Mesodermal cell (in vitro differentiated cells): ENCODE data around the gene GALNT9.

Source experiments
- H3K27ac ChIP-seq: 2 replicates; pipeline ENCODE4 v1.7.0; 2013; ENCODE audit warnings: mild to moderate bottlenecking, low read depth, low read length, moderate library complexity; ENCODE audit not compliant: severe bottlenecking
- H3K36me3 ChIP-seq: 2 replicates; pipeline ENCODE4 v1.7.1; 2013; ENCODE audit warnings: mild to moderate bottlenecking, low read length, moderate library complexity; ENCODE audit not compliant: control insufficient read depth, insufficient read depth
- H3K4me1 ChIP-seq: one replicate; pipeline ENCODE4 v1.7.1; 2013; ENCODE audit warnings: mild to moderate bottlenecking, low read length; ENCODE audit not compliant: insufficient read depth, control insufficient read depth, poor library complexity, severe bottlenecking
- H3K4me3 ChIP-seq: 2 replicates; pipeline ENCODE4 v1.7.0; 2013; ENCODE audit warnings: low read length, control low read depth, mild to moderate bottlenecking; ENCODE audit not compliant: insufficient read depth, poor library complexity, severe bottlenecking; ENCODE audit errors: extremely low read depth
- H3K9me3 ChIP-seq: 2 replicates; pipeline ENCODE4 v1.7.1; 2013; ENCODE audit warnings: mild to moderate bottlenecking, low read length, moderate library complexity; ENCODE audit not compliant: control insufficient read depth
- WGBS, 2 experiments: methylation state at CpG; one replicate each; pipeline ENCODE4 v1.1.5; 2013; ENCODE audit warnings: missing lambda C conversion rate in 2 of 2; ENCODE audit not compliant: insufficient coverage in 2 of 2; 5-methylcytosine and 5-hydroxymethylcytosine counted together

GALNT9 gene

GRCh38 chr12:132351751-132352495 is 22.5 kb upstream of the GALNT9 start:
- Histone ChIP-seq H3K4me3 (no peak overlapping the region), H3K9me3 (peaks cover 37% of the 10 kb centered on the region), H3K36me3 (no peaks in the 10 kb centered on the region), H3K4me1 (no peaks in the 10 kb centered on the region), H3K27ac (no peak overlapping the region)
- WGBS, 2 experiments, result 83 to 90% methylated on average over 21 to 24 of the region's 24 CpGs

GRCh38 chr12:132349501-132350131 is 20.2 kb upstream of the GALNT9 start:
- WGBS, 2 experiments, result 67 to 70% methylated on average over 1 of the region's 1 CpG
- Histone ChIP-seq H3K4me1 (no peaks in the 10 kb centered on the region), H3K9me3 (peaks cover 31% of the 10 kb centered on the region), H3K36me3 (no peaks in the 10 kb centered on the region), H3K27ac (no peak overlapping the region), H3K4me3 (no peak overlapping the region)

GRCh38 chr12:132348176-132348575 is 18.8 kb upstream of the GALNT9 start:
- Histone ChIP-seq H3K4me1 (no peaks in the 10 kb centered on the region), H3K27ac (no peak overlapping the region), H3K4me3 (no peak overlapping the region), H3K9me3 (peaks cover 43% of the 10 kb centered on the region), H3K36me3 (no peaks in the 10 kb centered on the region)
- WGBS, 2 experiments, result 83 to 89% methylated on average over 13 to 14 of the region's 14 CpGs

GRCh38 chr12:132347176-132347855 is 17.9 kb upstream of the GALNT9 start:
- H3K9me3 ChIP-seq, result peaks cover 47% of the 10 kb centered on the region
- H3K4me3 ChIP-seq, result no peak overlapping the region
- WGBS, 2 experiments, result 85 to 86% methylated on average over 29 to 33 of the region's 33 CpGs
- H3K27ac ChIP-seq, result no peak overlapping the region
- no peaks in the 10 kb centered on the region for H3K4me1 ChIP-seq
- no peaks in the 10 kb centered on the region for H3K36me3 ChIP-seq

GRCh38 chr12:132346471-132347175 is 17.2 kb upstream of the GALNT9 start:
- Histone ChIP-seq H3K27ac (no peak overlapping the region), H3K4me1 (no peaks in the 10 kb centered on the region), H3K4me3 (no peak overlapping the region), H3K36me3 (no peaks in the 10 kb centered on the region), H3K9me3 (peaks cover 42% of the 10 kb centered on the region)
- whole genome bisulfite sequencing, 2 experiments, result 73 to 82% methylated on average over 15 to 20 of the region's 20 CpGs

- Histone ChIP-seq H3K9me3 (peaks cover 40% of the 10 kb centered on the region), H3K4me3 (no peak overlapping the region), H3K4me1 (no peaks in the 10 kb centered on the region), H3K36me3 (no peaks in the 10 kb centered on the region), H3K27ac (no peak overlapping the region)
- WGBS, 2 experiments, result 82 to 84% methylated on average over 23 to 29 of the region's 37 CpGs
Measured at GRCh38 chr12:132345561-132346200, 16.3 kb upstream of the GALNT9 start.

GRCh38 chr12:132345126-132345525 is 15.7 kb upstream of the GALNT9 start:
- H3K4me1 ChIP-seq, result no peaks in the 10 kb centered on the region
- H3K9me3 ChIP-seq, result peaks cover 45% of the 10 kb centered on the region
- no peaks in the 10 kb centered on the region for H3K36me3 ChIP-seq
- H3K4me3 ChIP-seq, result no peak overlapping the region
- 83 to 90% methylated on average over 14 to 17 of the region's 17 CpGs for WGBS, 2 experiments
- H3K27ac ChIP-seq, result no peak overlapping the region

- H3K4me3 ChIP-seq, result no peak overlapping the region
- no peaks in the 10 kb centered on the region for H3K4me1 ChIP-seq
- WGBS, 2 experiments, result 83% methylated on average over 19 to 21 of the region's 23 CpGs
- no peak overlapping the region for H3K27ac ChIP-seq
- peaks cover 41% of the 10 kb centered on the region for H3K9me3 ChIP-seq
- H3K36me3 ChIP-seq, result no peaks in the 10 kb centered on the region
Measured at GRCh38 chr12:132344601-132345000, 15.2 kb upstream of the GALNT9 start.

- no peak overlapping the region for H3K27ac ChIP-seq
- no peak overlapping the region for H3K4me3 ChIP-seq
- no peaks in the 10 kb centered on the region for H3K36me3 ChIP-seq
- WGBS, 2 experiments, result 88 to 94% methylated on average over 10 to 11 of the region's 11 CpGs
- H3K4me1 ChIP-seq, result no peaks in the 10 kb centered on the region
- H3K9me3 ChIP-seq, result peaks cover 37% of the 10 kb centered on the region
Measured at GRCh38 chr12:132344181-132344580, 14.8 kb upstream of the GALNT9 start.

GRCh38 chr12:132343294-132344004 is 14.1 kb upstream of the GALNT9 start:
- H3K36me3 ChIP-seq, result no peaks in the 10 kb centered on the region
- WGBS, 2 experiments, result 86 to 87% methylated on average over 18 to 21 of the region's 23 CpGs
- H3K4me3 ChIP-seq, result no peak overlapping the region
- H3K4me1 ChIP-seq, result no peaks in the 10 kb centered on the region
- peaks cover 41% of the 10 kb centered on the region for H3K9me3 ChIP-seq
- H3K27ac ChIP-seq, result no peak overlapping the region
